Astrocyte of the cerebellum (primary cell): Measurements from ENCODE around the gene C2orf76.
"Not testable (repeated sequence)": the region's sequence is repeated elsewhere in the genome, so short reads cannot be mapped to it uniquely, and the experiment has no call there.

Experiments used
- DNase-seq: peaks from one replicate; pipeline ENCODE4 v3.0.0-alpha.2; 2011; ENCODE audit warnings: low read depth
- H3K4me3 ChIP-seq: 2 replicates; pipeline ENCODE4 v1.5.1; 2011; ENCODE audit warnings: mild to moderate bottlenecking, low read depth, low read length, moderate library complexity
- in situ Hi-C: cut with HindIII; loops from 2 replicates; pipeline ENCODE4 v1.10.0; 2017; ENCODE audit warnings: low sequenced_read_pairs
- TF ChIP-seq, protein P1 (sequence below): IDR thresholded peaks from 2 replicates; pipeline ENCODE4 v1.5.1; 2012; ENCODE audit warnings: low read length, low read depth, moderate library complexity, mild to moderate bottlenecking; ENCODE audit errors: missing control alignments

C2orf76 gene

DNA sequence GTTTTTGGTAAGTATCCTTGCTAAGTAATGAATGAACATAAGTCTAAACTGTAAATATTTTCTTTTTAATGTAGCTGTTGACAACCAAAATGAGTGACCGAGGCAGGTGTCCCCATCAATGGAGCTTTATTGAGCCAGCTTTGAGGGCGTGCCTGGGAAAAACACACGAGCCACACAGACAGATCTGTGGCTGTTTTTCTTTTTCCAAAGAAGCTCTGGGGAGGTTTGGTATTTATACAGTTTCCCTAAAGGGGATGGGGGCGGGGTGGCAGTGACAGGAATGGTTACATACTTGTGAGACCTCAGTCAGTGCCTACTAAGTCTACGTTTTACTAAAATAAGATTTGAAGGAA, 11.3 kb upstream of the C2orf76 start:
- DNase-seq, result no peak
- in situ Hi-C loops, result no loop called here
- H3K4me3 ChIP-seq, result no peak overlapping the region
- TF ChIP-seq, protein P1, sequence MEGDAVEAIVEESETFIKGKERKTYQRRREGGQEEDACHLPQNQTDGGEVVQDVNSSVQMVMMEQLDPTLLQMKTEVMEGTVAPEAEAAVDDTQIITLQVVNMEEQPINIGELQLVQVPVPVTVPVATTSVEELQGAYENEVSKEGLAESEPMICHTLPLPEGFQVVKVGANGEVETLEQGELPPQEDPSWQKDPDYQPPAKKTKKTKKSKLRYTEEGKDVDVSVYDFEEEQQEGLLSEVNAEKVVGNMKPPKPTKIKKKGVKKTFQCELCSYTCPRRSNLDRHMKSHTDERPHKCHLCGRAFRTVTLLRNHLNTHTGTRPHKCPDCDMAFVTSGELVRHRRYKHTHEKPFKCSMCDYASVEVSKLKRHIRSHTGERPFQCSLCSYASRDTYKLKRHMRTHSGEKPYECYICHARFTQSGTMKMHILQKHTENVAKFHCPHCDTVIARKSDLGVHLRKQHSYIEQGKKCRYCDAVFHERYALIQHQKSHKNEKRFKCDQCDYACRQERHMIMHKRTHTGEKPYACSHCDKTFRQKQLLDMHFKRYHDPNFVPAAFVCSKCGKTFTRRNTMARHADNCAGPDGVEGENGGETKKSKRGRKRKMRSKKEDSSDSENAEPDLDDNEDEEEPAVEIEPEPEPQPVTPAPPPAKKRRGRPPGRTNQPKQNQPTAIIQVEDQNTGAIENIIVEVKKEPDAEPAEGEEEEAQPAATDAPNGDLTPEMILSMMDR, result no peak

GRCh38 chr2:119377294-119377992, 10.8 kb upstream of the C2orf76 start:
- in situ Hi-C loops, result no loop called here
- TF ChIP-seq, protein P1, result no peak

GRCh38 chr2:119376810-119377209, 10.2 kb upstream of the C2orf76 start:
- TF ChIP-seq, protein P1, result no peak
- DNase-seq, result no peak
- in situ Hi-C loops, result no loop called here
- H3K4me3 ChIP-seq, result no peak overlapping the region

More at GRCh38 chr2:119377294-119377992, 10.8 kb upstream of the C2orf76 start:
- no peak overlapping the region for H3K4me3 ChIP-seq
- DNase-seq, result no peak

DNA sequence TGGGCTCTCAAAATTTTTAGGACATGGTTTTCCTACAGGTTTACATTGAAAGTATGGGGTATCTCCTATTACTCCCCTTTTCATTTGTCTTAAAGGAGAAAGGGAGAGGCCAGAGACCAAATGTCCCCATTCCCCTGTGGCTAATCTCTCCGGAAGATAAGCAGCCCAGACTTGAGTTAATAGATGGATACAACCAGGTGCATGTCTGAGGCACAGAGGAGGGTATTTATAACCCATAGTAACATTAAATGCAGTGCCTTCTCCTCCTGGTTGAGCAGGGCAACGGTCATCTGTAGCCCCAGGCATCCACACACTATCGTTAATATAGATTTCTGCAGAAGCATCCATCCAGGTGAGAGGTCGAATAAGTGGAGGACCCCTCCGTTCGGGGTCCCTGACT, 9.8 kb upstream of the C2orf76 start:
- in situ Hi-C loops, DNase-seq, H3K4me3 ChIP-seq: not testable (repeated sequence)

GRCh38 chr2:119373907-119374745, 7.5 kb upstream of the C2orf76 start:
- H3K4me3 ChIP-seq, in situ Hi-C loops, DNase-seq: not testable (repeated sequence)

- in situ Hi-C loops, result no loop called here
- TF ChIP-seq, protein P1, result no peak
- DNase-seq, result no peak
- no peak overlapping the region for H3K4me3 ChIP-seq
These were observed 6.3 kb upstream of the C2orf76 start for GRCh38 chr2:119372778-119373568.

DNA sequence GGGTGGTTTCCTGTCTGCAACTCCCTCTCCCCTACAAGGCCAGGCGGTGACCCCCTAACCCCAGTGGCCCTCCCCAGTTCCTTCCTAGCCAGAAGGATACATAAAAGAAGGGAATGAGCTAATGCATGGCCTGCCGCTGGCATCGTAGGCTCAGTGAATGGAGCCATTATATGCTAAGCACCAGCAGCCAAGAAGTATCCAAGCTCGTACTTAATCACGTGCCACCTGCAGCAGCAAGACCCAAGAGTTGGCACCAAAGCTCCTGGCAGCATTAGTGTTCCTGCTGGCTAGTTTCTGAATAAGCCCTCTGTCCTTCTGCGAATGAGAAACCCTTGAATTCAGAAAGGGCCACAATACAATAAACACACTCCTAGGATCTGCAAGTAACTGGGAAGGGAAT, 4.5 kb upstream of the C2orf76 start:
- in situ Hi-C loops, result no loop called here
- TF ChIP-seq, protein P1, result no peak
- DNase-seq, result no peak
- no peak overlapping the region for H3K4me3 ChIP-seq
